Effector CD4-positive, alpha-beta T cell (primary cell): ENCODE data around the gene LAX1.
"Not testable (repeated sequence)": the region's sequence is repeated elsewhere in the genome, so short reads cannot be mapped to it uniquely, and the experiment has no call there.

Source experiments
- DNase-seq: peaks from one replicate; pipeline ENCODE4 v3.0.0-alpha.2; 2020

Gene LAX1

DNA sequence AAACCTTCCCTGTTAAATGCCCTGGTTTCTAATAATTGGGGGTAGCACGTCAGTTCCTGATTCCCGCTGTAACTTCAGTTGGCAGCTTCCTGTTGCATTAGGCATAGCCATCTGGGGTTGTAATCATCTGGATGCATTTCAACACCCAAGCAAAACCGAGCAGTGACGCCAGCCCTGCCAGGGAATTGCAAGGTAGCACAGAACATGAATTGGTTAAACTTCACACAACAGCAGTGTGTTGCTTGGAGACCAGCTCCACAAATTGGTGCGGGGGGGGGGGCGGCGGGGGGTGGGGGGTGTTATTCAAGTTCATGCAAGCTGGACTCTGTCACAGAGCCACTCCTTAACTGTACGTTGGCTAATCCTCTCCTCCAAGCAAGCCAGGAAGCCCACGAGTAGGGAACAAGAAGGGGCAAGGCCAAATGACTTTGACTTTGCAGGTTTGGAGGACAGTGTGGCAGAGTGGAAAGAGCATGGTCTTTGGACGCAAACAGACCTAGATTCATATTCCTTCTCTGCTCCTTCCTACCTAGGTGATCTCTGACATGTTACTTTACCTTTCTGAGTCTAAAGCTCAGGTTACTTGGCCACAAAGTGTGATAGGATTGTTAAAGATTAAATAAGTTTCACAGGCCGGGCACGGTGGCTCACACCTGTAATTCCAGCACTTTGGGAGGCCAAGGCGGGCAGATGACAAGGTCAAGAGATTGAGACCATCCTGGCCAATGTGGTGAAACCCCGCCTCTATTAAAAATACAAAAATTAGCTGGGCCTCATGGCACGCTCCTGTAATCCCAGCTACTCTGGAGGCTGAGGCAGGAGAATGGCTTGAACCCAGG lies 4.7 kb downstream of the LAX1 start:
- no peak for DNase-seq

DNA sequence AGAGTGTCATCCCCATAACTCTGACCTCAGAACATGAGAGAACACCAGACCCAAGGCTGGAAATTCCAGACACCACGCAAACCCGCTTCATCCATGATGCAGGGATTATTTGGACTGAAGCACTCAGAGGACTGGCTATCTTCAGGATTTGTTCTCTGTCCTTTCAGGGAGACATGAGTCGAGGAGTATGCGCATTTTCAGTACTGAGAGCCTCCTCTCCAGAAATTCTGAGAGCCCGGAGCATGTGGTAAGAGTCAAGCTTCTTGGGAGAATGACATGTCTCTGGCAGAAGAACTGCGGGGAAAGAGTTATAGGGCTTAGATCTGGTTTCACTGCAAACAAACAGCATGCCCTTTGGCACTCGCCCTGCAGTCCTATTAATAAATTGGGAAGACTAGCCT lies 6.9 kb downstream of the LAX1 start:
- DNase-seq, result no peak

GRCh38 chr1:203772836-203773235 lies 7.9 kb downstream of the LAX1 start:
- DNase-seq, result no peak

- no peak for DNase-seq
Measured at GRCh38 chr1:203776636-203777035, 11.7 kb downstream of the LAX1 start.

- DNase-seq, result no peak
Measured at GRCh38 chr1:203777596-203777995, 12.6 kb downstream of the LAX1 start.

- no peak for DNase-seq
Measured at GRCh38 chr1:203778146-203778545, 13.2 kb downstream of the LAX1 start.

GRCh38 chr1:203778789-203779188 lies 13.8 kb downstream of the LAX1 start:
- no peak for DNase-seq

DNA sequence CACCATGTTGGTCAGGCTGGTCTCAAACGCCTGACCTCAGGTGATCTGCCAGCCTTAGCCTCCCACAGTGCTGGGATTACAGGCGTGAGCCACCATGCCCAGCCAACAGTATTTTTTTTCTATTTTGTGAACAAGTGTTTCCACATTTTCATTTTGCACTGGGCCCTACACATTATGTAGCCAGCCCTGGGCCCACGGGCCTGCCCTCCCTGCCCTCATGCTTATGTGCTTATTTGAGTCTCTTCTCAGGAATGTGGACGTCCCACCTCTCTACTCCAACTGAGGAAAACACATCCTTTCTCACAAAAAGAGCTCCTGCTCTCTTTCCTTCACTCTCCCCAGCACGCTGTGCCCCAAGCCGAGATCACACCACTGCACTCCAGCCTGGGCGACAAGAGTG lies 17.0 kb downstream of the LAX1 start:
- no peak for DNase-seq

DNA sequence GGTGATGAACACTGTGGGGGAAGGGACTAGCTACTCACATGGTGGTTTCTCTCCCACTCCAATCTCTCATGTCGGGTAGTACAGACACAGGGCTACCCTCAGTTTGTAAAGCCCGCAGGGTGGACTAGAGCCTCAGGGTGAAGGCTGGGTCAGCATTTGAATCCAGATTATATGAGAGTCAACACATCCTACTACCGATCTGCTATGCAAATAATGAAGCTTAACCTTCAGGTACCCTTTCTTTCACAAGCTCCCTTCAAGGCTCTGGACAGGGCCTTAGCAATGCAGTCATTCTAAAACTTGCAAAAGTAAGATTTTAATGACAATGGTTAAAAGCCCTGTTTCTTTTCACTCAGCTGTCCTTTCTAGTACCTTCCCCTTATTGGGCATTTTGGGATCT lies 25.0 kb downstream of the LAX1 start:
- no peak for DNase-seq

- DNase-seq, result no peak
Measured at GRCh38 chr1:203791498-203791897, 26.5 kb downstream of the LAX1 start.

- no peak for DNase-seq
Measured at GRCh38 chr1:203792486-203792885, 27.5 kb downstream of the LAX1 start.

DNA sequence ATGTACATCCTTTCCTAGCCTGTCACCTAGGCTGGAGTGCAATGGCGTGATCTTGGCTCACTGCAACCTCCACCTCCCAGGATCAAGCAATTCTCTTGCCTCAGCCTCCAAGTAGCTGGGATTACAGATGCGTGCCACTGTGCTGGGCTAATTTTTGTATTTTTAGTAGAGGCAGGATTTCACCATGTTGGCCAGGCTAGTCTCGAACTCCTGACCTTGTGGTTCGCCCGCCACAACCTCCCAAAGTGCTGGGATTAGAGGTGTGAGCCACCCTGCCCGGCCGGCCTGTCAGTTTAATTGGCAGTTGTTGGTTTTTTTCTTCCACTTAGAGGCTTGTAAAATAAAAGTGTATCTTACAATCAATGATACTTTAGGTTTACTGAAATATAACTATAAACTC lies 28.6 kb downstream of the LAX1 start:
- not testable (repeated sequence) for DNase-seq

DNA sequence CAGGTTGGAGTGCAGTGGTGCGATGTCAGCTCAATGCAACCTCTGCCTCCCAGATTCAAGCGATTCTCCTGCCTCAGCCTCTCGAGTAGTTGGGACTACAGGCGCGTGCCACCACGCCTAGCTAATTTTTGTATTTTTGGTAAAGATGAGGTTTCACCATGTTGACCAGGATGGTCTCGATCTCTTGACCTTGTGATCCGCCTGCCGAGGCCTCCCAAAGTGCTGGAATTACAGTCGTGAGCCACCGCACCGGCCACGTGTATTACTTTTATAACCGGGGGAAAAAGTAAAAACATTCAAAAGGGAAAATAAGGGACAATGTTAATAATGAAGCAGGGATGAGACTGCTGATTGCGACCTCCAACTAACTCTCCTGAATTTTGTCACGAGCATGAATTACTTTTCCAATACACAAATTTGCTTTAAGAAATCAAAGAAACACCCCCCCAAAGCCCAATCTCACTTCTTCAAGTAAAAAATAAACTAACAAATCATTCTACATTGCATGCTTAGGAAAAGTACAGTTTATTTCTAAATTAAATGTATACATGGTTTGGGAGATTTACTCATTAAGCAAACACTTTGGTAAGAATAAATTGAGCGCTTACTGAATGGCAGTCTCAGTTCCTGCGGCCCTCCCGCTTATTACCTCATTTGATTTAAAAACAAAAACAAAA lies 29.9 kb downstream of the LAX1 start:
- no peak for DNase-seq

- peak; percentile 100 for DNase-seq
Measured at GRCh38 chr1:203795441-203796235, 30.7 kb downstream of the LAX1 start, which contains the start of the genes ZBED6 and ZC3H11A. Gene ZBED6, plus strand, starts transcription at chr1:203795623. Its CDS starts 1,900 bp downstream, at chr1:203797523. Gene ZC3H11A, plus strand, starts transcription at chr1:203795623. Its CDS starts 21,448 bp downstream, at chr1:203817071.

- no peak for DNase-seq
Measured at GRCh38 chr1:203796236-203796605, 31.2 kb downstream of the LAX1 start.

- DNase-seq, result no peak
Measured at GRCh38 chr1:203797216-203797615, 32.2 kb downstream of the LAX1 start.

DNA sequence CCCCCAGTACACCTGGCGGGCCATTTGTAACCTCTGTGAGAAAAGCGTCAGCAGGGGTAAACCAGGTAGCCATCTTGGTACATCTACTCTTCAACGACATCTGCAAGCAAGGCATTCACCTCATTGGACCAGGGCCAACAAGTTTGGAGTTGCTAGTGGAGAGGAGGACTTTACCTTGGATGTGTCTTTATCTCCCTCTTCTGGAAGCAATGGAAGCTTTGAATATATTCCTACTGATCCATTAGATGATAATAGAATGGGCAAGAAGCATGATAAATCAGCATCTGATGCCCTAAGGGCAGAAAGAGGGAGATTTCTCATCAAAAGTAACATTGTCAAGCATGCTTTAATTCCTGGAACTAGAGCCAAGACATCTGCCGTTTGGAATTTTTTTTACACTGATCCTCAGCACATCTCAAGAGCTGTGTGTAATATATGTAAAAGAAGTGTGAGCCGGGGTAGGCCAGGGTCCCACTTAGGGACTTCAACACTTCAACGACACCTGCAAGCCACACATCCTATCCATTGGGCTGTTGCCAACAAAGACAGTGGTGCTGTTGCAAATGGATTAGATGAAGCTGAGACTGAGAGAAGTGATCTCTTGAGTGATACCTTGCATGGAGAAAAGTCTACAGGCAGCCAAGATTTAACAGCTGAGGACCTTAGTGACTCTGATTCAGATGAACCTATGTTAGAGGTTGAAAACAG lies 33.1 kb downstream of the LAX1 start:
- DNase-seq, result no peak

DNA sequence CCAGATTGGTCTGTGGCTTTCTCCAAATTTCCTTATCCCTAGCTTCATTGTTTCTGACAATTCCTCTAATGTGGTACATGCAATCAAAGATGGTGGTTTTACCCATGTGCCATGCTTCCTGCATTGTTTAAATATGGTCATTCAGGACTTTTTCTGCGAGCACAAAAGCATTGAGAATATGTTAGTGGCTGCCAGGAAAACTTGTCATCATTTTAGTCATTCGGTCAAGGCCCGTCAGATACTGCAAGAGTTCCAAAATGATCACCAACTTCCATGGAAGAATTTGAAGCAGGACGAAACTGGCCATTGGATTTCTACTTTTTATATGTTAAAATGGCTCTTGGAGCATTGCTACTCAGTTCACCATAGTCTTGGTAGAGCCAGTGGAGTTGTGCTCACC lies 34.2 kb downstream of the LAX1 start:
- DNase-seq, result no peak

GRCh38 chr1:203799971-203800370 lies 35.0 kb downstream of the LAX1 start:
- no peak for DNase-seq

GRCh38 chr1:203805689-203806088 lies 40.7 kb downstream of the LAX1 start:
- DNase-seq, result no peak

DNA sequence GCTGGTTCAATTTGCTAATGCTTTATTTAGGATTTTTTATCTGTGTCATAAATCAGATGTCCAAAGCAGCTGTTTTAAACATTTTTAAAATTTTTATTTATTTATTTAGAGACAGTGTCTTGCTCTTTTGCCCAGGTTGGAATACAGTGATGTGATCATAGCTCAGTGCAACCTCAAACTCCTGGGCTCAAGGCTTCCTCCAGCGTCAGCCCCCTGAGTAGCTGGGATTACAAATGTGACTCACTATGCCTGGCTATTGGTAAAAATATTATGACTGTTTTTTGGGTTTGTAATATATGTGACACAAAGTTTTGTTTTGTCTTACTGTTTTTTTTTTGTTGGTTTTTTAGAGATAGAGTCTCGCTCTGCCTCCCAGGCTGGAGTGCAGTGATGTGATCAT lies 42.2 kb downstream of the LAX1 start:
- DNase-seq, result no peak

- no peak for DNase-seq
Measured at GRCh38 chr1:203813581-203814341, 48.8 kb downstream of the LAX1 start.
